Measurements from ENCODE around the gene UPF1.
"Not testable (repeated sequence)": the region's sequence is repeated elsewhere in the genome, so short reads cannot be mapped to it uniquely, and the experiment has no call there.

UPF1 gene

DNA sequence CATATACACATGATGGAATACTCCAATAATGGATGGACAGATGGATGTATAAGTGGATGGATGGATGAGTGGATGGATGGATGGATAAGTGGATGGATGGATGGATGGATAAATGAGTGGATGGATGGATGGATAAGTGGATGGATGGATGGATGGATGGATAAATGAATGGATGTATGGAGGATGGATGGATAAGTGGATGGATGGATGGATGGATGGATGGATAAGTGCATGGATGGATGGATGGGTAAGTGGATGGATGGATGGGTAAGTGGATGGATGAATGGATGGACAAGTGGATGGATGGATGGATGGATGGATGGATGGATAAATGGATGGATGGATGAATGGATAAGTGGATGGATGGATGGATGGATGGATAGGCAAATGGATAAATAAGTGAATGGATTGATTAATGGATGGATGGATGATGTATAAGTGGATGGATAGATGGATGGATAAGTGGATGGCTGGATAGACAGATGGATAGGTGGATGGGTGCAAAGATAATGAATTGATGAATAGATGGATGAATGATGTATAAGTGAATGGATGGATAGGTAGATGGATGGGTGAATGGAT lies 32.3 kb upstream of the UPF1 start:
- no peak for DNase-seq (ENCODE audit: low read depth)

DNA sequence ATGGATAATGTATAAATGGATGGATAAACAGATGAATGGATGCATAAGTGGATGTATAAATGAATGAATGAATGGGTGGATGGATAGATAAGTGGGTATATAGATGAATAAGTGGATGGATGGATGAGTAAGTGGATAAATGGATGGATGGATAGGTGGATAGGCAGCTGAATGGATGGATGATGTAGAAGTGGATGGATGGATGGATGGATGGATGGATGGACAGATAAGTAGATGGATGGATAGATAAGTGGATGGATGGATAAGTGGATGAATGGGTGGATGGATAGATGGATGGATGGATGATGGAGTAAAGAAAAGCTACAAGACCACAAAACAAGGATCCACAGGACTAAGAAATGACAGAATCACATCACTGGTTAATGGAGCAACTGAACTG lies 31.7 kb upstream of the UPF1 start:
- no peak for DNase-seq (ENCODE audit: low read depth)

DNA sequence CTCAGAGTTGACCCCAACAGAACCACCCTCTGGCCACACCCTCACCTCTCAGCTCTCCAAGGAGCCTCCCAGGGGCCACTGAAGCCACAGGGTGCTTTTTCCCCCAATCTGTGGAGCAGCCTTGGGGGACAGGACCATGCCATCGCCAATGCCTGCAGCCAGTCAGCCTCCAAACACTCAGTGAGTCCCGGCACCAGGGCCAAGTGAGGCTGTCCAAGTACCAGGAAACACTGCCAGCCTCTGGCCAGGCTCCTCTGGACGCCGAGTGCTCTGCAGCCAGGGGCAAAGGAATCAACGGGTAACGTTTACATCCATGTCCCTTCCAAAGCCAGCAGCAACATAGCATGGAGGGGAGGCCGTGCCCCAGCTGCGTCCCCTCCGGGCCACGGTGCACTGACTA lies 31.1 kb upstream of the UPF1 start:
- DNase-seq (ENCODE audit: low read depth), result no peak

DNA sequence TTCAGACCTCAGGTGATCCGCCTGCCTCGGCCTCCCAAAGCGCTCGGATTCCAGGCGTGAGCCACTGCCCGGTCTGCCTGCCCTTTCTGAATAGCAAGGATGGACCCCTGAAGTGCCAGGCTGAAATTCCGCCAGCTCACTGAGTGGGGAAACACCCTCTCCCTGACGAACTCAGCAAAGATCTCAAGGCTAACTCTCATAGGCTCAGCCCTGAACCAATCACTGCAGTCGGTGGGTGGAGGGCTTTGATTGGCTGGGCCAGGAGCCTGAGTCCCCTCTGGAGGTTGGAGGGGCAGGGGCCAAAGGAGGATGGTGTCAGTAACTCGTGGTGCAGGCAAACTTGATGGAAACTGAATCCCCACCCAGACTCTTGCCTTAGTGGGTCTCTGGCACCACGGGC lies 29.4 kb upstream of the UPF1 start:
- no peak for DNase-seq (ENCODE audit: low read depth)

DNA sequence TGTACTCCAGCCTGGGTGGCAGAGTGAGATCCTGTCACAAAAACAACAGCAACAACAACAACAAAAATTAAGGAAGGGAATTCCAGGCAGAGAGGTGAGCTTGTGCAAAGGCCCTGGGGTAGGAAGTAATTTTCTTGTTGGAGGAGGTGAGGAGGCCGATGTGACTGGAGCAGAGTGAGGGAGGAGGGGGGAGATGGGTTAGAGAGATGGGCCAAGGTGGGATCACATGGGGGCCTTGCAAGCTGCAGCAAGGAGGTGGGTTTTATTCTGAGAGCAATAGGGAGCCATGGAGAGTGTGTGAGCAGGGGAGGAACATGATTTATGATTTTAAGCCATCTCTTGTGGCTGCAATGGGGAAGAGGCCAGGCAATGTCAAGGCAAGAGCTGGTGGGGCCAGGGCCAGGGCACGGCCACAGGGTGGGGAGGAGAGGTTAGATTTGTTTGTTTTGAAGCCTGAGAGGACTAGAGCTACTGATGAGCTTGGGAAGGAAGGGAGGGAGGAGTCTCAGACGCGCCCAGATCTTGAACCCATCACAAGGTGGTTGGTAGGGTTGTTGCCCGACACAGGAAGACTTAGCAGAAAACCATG lies 28.1 kb upstream of the UPF1 start:
- DNase-seq (ENCODE audit: low read depth), result no peak

DNA sequence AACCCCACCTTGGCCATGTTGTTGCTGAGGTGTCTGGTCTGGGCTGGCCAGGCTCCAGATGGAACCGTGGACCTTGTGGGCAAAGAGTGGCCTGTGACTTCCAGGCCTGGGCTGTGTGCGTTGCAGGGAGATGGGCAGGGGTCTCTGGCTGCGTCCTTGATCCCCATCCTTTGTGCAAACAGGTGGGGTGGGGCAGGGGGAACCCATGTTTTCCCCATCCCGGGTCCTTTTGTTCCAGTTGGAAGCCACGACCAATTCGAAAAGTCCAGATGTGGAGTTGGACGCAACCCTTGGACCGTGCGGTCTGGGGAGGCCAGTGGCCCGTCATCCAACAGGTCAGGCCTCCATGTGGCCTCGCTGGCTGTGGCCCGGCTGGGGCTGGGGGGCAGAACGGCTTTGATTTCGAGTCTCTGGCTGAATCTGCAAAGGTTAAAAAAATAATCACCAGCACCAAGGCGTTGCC lies 27.6 kb upstream of the UPF1 start:
- no peak for DNase-seq (ENCODE audit: low read depth)

DNA sequence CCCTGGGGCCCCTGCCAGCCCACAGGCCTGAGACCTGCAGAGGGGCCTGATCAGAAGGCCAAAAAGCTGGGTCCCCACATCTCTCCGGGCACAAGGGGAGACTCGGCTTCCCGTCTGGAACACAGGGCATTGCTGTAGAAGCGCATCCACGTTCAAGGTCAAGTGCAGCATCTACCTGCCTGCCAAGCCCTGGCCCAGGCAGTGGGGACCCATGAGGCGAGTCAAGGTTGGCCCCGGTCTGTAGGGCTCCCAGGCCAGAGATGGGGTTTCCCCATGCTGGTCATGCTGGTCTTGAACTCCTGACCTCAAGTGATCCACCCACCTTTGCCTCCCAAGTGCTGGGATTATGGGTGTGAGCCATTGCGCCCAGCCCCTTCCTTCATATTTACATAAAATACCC lies 27.1 kb upstream of the UPF1 start:
- no peak for DNase-seq (ENCODE audit: low read depth)

DNA sequence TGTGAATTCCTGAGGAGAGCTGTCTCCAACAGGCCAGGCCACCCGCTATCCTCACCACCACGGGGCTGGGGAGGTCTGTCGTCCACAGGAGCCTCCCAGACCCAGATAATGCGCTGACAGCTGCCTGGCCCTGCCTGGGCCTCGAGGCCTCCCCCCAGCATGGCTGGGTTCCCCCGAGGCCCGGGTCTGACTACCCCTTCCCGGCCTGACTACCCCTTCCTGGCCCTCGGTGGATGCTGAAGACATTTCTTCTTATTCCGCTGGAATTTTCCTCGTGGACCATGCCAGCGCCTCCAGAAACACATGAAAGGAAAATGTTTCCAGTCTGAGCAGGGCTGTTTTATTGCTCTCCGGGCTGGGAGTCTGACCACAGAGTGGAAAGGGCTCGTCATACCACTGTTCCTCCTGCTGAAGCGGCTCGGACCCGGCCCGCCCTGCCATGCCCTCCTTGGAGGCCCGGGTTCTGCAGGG lies 23.9 kb upstream of the UPF1 start:
- no peak for DNase-seq (ENCODE audit: low read depth)

DNA sequence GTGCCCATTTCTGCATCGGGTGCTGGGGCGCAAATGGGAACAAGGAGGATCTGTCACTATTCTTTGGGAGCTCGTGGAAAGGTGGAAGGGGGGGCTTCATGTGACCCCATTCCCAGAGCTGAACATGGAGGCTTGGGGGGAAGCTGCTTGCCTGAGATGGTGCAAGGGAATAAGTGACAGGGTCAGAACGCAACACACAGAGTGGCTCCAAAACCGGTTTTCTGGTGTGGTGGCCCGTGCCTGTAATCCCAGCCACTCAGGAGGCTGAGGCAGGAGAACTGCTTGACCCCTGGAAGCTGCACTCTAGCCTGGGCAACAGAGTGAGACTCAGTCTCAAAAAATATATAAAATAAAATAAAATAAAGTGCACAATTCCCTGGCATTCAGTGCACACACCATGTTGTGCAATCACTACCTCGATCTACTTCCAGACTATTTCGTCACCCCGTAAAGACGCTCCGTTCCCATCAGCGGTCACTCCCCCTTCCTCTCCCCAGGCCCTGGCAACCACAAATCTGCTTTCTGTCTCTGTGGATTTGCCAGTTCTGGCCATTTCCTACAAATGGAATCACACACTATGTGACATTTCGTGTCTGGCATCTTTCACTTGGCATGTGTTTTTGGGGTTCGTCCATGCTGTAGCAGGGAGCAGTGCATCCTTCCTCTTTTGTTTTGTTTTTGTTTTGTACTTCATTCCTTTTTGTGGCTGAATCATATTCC lies 22.4 kb upstream of the UPF1 start:
- no peak for DNase-seq (ENCODE audit: low read depth)

DNA sequence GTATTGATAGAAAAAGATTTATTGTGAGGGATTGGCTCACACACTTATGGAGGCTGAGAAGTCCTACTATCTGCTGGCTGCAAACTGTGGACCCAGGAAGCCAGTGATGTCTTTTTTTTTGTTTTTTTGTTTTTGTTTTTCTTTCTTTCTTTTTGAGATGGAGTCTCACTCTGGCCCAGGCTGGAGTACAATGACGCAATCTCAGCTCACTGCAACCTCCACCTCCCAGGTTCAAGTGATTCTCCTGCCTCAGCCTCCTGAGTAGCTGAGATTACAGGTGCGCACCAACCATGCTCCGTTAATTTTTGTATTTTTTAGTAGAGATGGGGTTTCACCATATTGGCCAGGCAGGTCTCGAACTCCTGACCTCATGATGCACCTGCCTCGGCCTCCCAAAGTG lies 20.1 kb upstream of the UPF1 start:
- not testable (repeated sequence) for DNase-seq (ENCODE audit: low read depth)

DNA sequence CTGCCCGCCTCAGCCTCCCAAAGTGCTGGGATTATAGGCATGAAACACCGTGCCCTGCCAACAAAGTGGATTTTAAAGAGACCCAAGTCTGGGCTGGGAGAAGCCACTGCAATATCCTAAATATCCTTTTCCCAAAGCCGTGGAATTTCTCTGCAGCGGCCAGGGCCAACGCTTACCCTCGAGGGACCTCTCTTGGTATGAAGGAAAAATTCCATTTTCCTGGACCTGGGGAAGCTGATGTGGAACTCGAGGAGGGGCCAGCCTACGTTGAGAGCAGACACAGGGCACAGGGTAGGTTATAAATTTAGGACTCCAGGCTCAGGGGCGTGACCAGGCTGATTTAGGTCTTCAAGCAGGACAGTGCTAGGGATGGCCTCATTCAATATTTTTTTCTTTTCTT lies 17.7 kb upstream of the UPF1 start:
- no peak for DNase-seq (ENCODE audit: low read depth)

DNA sequence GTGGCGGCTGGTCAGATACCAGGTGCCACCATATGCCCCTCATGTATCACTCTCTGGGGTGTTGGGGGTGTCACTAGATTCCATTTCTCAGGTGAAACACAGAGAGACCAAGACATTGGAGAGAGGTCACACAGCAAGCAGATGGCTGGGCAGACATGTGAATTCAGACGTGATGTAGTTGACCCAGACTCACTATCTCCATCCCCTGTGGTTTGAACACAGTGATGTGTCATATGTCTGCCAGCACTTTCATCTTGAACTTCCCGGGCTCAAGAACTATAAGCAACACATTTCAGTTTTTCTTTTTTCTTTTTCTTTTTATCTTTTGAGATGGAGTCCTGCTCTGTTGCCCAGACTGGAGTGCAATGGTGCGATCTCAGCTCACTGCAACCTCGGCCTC lies 16.1 kb upstream of the UPF1 start:
- no peak for DNase-seq (ENCODE audit: low read depth)

DNA sequence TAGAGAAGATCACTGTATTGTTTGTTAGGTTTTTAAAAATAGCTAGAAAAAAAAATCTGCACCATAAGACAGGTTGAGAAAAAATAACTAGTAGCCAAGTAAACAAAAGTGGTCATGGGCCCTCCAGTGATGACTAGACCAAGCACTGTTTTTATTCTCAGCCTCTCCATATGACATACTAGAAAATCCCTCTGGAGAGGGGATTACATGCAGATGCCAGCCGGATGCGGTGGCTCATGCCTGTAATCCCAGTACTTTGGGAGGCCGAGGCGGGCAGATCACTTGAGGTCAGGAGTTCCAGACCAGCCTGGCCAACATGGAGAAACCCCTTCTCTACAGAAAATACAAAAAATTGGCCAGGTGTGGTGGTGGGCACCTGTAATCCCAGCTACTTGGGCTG lies 15.1 kb upstream of the UPF1 start:
- DNase-seq (ENCODE audit: low read depth), result not testable (repeated sequence)

DNA sequence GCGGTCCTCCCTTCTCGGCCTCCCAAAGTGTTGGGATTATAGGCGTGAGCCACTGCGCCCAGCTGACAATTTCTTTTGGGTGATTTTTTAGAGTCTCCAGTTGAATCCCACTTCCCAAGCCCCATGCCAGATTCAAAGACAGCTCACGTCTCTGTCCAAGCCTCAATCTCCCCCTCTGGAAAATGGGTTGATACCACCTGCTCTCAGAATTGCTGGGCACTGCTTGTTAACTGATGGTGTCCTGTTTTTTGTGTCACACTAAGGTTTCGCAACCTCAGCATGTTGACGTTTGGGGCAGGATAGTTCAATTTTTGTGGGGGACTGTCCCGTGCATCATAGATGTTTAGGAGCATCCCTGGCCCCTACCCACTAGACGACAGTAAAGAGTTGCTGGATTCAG lies 14.2 kb upstream of the UPF1 start:
- DNase-seq (ENCODE audit: low read depth), result no peak

DNA sequence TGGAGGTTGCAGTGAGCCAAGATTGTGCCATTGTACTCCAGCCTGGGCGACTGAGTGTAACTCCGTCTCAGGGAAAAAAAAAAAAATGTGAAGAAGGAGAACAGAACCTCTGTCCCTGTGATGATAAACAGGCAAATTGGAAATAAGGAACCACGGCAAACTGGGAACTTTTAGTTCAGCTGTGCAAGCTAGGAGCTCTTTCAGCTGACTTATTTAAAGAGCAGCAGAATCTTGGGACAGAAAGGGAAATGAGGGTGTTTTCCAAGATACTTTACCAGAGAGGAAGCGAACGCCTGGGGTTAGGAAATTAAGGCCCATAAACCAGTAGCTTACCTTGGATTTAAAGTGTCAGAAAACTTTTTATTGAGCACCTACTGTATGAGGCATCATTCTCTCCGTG lies 3.0 kb upstream of the UPF1 start:
- no peak for DNase-seq (ENCODE audit: low read depth)

DNA sequence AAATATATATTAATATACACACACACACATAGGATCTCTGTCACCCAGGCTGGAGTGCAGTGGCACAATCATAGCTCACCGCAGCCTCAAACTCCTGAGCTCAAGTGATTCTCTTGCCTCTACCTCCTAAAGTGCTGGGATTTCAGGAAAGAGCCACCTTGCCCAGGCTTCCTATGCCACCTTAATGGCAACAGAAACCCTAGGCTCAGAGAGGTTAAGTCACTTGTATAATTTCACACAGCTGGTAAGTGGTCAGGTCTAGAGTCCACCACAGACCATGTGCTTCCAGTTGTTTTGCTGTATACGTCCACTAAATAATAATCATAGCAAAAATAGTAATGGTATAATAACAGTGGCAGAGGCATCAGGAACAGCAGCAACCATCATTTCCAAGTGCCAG lies 1.3 kb upstream of the UPF1 start:
- no peak for DNase-seq (ENCODE audit: low read depth)

DNA sequence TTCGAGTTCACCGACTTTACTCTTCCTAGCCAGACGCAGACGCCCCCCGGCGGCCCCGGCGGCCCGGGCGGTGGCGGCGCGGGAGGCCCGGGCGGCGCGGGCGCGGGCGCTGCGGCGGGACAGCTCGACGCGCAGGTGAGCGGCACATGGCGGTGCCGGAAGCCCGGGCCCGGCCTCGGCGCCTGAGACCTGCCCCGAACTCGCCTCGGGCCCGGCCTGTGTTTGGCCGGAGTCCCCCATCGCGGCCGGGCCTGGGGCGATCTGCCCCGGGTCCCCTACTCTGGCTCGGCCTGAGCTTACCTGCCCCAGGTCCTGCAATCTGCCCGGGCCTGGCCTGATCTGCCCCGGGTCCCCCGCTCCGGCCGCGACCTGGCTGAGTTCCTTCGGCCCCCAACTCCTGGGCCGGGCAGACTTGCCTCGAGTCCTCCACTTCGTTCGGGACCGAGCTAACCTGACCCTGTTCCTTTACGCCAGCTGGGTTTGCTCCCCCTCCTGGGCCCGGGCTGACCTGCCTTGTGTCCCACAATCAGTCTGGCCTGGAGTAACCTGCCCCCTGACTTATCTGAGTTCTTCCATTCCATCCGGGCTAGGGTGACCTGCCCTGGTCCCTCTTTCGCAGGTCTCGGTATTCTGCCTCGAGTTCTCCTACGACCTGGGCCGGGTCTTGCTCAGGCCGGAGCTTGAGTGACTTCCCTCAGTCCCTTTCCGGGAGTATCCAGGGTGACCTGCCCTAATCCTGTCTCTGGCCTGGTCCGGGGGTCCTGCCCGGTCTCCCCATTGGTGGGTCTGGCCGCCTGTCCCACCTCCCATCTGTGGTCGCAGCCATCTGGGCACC lies 764 bp downstream of the UPF1 start:
- no peak for DNase-seq (ENCODE audit: low read depth)

DNA sequence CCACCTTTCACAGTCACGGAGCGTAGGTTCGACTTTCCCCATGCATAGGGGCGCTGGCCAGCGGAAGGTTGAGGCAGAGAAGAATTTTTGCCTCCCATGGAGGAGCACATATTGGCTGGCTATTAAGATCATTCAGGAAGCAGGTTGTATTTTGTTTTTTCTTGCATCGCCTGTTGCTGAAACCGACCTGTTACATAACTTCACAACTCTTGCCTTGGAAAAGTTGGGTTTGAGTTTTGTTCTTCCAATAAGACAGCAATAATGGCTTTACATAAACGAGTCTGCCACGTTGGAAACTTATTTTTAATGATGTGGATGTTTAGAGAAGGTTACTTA lies 1.4 kb downstream of the UPF1 start:
- DNase-seq (ENCODE audit: low read depth), result no peak

DNA sequence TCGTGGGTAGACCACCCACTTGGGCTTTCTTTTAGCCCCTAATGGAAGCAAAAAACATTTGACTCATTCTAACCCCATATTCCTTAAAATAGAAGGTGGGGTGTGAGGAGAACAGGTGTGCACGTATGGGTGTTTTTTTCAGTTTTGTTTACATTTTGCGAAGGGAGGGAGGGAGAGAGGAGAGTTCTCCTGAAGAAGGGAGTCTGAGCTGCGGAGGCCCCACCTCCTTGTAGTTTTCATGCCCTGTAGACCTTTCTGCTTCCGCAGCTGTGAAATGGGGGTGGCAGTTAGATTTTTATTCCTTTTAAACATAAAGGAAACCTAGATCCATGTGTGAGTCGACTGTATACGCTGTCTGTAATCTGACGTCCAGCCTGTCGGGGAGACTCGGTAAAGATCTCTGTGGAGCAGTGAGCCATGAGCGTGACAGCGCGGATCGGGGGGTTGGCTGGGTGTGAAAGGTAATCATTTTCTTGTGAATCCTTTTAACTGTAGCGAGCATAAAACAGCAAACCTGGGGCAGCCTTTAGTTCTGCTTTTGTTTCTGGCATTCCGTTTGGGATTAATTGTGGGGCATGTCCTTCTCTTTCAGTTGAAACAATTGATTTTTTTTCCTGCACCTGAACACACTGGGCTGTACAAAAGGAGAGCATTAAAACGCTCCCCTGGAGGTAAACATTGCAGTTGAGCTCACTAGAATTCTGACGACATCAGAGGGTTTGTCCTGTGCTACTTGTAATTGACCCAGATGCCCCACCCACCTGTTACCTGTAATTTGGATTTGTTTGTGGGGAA lies 2.3 kb downstream of the UPF1 start:
- no peak for DNase-seq (ENCODE audit: low read depth)

DNA sequence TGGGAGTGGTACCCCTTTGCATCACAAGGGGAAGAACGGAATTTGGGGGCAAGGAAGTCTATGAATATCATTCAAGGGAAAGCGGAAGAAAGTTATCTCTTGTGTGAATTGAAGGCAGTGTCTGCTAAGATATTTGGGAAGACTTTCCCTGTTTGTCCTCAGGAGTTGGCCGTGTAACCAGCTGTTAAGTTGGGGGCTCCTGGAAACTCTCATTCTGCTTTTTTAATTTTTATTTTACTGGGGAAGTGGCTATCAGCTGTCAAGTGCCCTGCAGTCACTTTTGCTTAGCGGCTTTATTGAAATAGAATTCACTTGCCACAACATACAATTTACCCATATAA lies 2.9 kb downstream of the UPF1 start:
- DNase-seq (ENCODE audit: low read depth), result no peak

DNA sequence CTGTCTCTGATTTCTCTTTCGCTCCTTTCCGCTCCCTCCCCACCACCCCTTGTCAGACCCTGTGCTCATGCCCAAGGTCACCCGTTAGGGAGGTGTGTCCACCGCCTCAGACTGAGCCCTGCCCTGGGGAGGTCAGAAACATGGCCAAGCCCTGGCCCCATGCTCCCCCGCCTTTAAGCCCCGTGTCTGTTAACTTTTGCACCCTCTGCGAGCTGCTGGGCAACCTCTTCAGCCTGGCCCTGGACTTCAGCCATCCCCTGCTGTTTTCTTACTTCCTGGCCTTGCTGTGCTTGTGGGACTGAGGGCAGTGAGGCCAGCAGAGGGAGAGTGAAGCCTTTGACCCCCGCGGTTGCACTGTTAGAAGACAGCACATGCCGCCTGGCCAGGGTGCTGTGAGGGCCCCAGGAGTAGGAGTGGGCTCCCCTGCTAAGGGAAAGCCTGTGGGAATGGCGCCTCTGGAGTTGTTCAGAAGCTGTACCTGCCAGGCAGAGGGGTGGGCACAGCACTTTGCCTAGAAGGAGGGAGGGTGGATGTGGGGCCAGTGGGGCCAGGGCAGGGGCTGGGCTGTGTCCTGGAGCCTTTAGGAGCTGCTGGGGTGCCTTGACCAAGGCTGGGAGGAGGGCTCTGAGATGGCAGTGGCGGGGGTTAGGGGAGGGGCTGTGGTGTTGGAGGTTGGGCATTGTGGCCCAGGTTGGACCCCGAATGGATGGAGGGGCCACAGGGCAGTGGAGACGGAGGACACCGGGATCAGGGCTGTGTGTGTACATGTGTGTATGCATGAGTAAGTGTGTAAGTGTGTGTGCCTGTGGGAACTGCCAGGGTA lies 7.9 kb downstream of the UPF1 start:
- no peak for DNase-seq (ENCODE audit: low read depth)

Data from stimulated activated CD8-positive, alpha-beta memory T cell treated with anti-CD3 and anti-CD28 coated beads, Interleukin-15, amount 100 ng/mL, for 24 hours (primary cell).